OCI-LY7 (cell line): Measurements from ENCODE around the gene BROX. TPM values are rescaled to one million over a fixed set of nuclear protein-coding genes. Genes with fewer than 3 reads are reported as not detected.

ENCODE experiments used
- BruUV-seq: library from RNA; stranded (reverse); fragments of 400-500 nt; replicated peaks from 2 replicates; lab custom pipeline; 2021; lab: Mats Ljungman, UMichigan
- CTCF ChIA-PET: fragments of 300-600 bp; sonication (Branson Sonifier 250); formaldehyde crosslinking; loops from one replicate; lab custom pipeline; 2022; ENCODE audit warnings: antibody characterized with exemption; ENCODE audit not compliant: unreplicated experiment; lab: Charles Lee
- POLR2A ChIA-PET: fragments of 300-600 bp; sonication (Branson Sonifier 250); formaldehyde crosslinking; loops from one replicate; lab custom pipeline; 2022; ENCODE audit warnings: antibody characterized with exemption; lab: Charles Lee
- DNase-seq: peaks from one replicate; pipeline ENCODE4 v3.0.0-alpha.2; 2015; ENCODE audit warnings: low spot score
- H2AFZ ChIP-seq: fragments of 200-600 bp; sonication (generic), shearing (Covaris generic); 2 replicates; pipeline ENCODE4 v1.6.1; 2014; ENCODE audit warnings: mild to moderate bottlenecking, antibody characterized with exemption, low read length, moderate library complexity
- H3K27ac ChIP-seq: fragments of 200-600 bp; sonication (generic); 2 replicates; pipeline ENCODE4 v1.5.1; 2014; ENCODE audit warnings: mixed run types, low read depth, mild to moderate bottlenecking, moderate library complexity, low read length, inconsistent platforms; ENCODE audit not compliant: poor library complexity, severe bottlenecking
- H3K36me3 ChIP-seq: fragments of 200-600 bp; sonication (generic); 2 replicates; pipeline ENCODE4 v1.6.1; 2014; ENCODE audit warnings: mild to moderate bottlenecking, antibody characterized with exemption, low read length, moderate library complexity, mixed read lengths; ENCODE audit not compliant: insufficient read depth
- H3K4me1 ChIP-seq: fragments of 200-600 bp; sonication (generic); 2 replicates; pipeline ENCODE4 v1.5.1; 2014; ENCODE audit warnings: mild to moderate bottlenecking, low read length; ENCODE audit not compliant: insufficient read depth, poor library complexity, severe bottlenecking
- H3K4me2 ChIP-seq: fragments of 200-600 bp; sonication (generic); 2 replicates; pipeline ENCODE4 v1.6.1; 2014; ENCODE audit warnings: mild to moderate bottlenecking, low read length
- H3K4me3 ChIP-seq: fragments of 200-600 bp; sonication (generic); 2 replicates; pipeline ENCODE4 v1.5.1; 2014; ENCODE audit warnings: mild to moderate bottlenecking, low read depth, low read length; ENCODE audit not compliant: poor library complexity, severe bottlenecking
- H3K79me2 ChIP-seq: fragments of 200-600 bp; sonication (generic); 2 replicates; pipeline ENCODE4 v1.6.1; 2016; ENCODE audit warnings: low read depth, mild to moderate bottlenecking, low read length, moderate library complexity, mixed read lengths; ENCODE audit not compliant: insufficient read depth
- H3K9me2 ChIP-seq: fragments of 200-600 bp; sonication (generic); 2 replicates; pipeline ENCODE4 v1.6.1; 2016; ENCODE audit warnings: mild to moderate bottlenecking, low read length, mixed read lengths; ENCODE audit not compliant: insufficient read depth
- H3K9me3 ChIP-seq: fragments of 200-600 bp; sonication (generic); 2 replicates; pipeline ENCODE4 v1.6.1; 2014; ENCODE audit warnings: mild to moderate bottlenecking, mixed run types, low read length, mixed read lengths
- H4K20me1 ChIP-seq: fragments of 200-600 bp; sonication (generic); 2 replicates; pipeline ENCODE4 v1.6.1; 2014; ENCODE audit warnings: mild to moderate bottlenecking, antibody characterized with exemption, low read length, moderate library complexity, mixed read lengths; ENCODE audit not compliant: insufficient read depth
- CTCF ChIP-seq: fragments of 200-600 bp; sonication (generic); conservative IDR thresholded peaks from 2 replicates; pipeline ENCODE4 v1.5.1; 2014; ENCODE audit warnings: mild to moderate bottlenecking, antibody characterized with exemption, low read length, moderate library complexity, mixed read lengths
- EZH2phosphoT487 ChIP-seq: fragments of 200-600 bp; sonication (generic); IDR thresholded peaks from 2 replicates; pipeline ENCODE4 v1.6.1; 2018; ENCODE audit warnings: low read depth, borderline replicate concordance, mild to moderate bottlenecking, mixed run types, antibody characterized with exemption, low read length, moderate library complexity, mixed read lengths
- intact Hi-C: fragments of 100-400 bp; cut with micrococcal nuclease; formaldehyde crosslinking; loops from one replicate; pipeline ENCODE4 v1.10.0; 2022; ENCODE audit not compliant: unreplicated experiment
- total RNA-seq, 2 experiments: library from RNA; depleted of rRNA in 1 of 2; stranded (reverse); fragments of >200 nt in 1 of 2; shearing (Covaris generic) in 1 of 2; gene quantifications; 2 replicates each; pipeline ENCODE4 v1.2.3, GENCODE V29; 2014 to 2022

BROX gene
- total RNA-seq, 2 experiments from 2014 or later = 22.3 to 34.0 TPM

- TF ChIP-seq CTCF (no peak), EZH2phosphoT487 (no peak)
- Histone ChIP-seq H3K79me2 (no peaks in the 10 kb centered on the region), H2AFZ (no peak overlapping the region), H3K9me3 (no peaks in the 10 kb centered on the region), H3K4me2 (no peak overlapping the region), H3K27ac (no peak overlapping the region), H3K4me3 (no peak overlapping the region), H4K20me1 (no peaks in the 10 kb centered on the region), H3K4me1 (peaks cover 7% of the 10 kb centered on the region), H3K36me3 (no peaks in the 10 kb centered on the region), H3K9me2 (no peaks in the 10 kb centered on the region)
- DNase-seq = peak; percentile 44
- ChIA-PET POLR2A (interaction anchor here (0.6 to 1.5 kb wide), 11 partner anchors 10 to 1474 kb away, joined by 3 to 8 read pairs (median 4); no protein-coding TSS in a partner anchor), CTCF (no interaction called here)
- intact Hi-C loops = no loop called here
- no TSS peak for BruUV-seq
Measured at GRCh38 chr1:222750651-222751050, 38.3 kb downstream of the BROX start.

DNA sequence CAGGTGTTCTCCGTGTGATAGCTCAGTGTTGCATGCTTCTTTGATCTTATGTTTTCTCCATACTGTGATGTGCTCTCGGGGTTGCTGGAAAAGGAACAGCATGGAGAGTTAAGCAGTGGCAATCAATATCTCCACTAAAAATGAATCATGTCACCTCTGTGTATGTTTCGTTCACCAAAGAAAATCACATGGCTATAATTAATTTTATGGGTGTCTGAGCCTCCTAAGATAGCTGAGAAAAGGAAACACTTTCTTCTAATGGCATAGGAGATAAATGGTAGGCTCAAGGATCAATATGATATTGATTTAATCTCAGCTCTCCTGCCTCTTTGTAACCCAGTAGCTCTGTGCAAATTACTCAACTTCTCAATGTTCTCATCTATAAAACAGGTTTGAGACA lies 38.9 kb downstream of the BROX start:
- Histone ChIP-seq H3K4me1 (peaks cover 7% of the 10 kb centered on the region), H3K9me3 (no peaks in the 10 kb centered on the region), H4K20me1 (no peaks in the 10 kb centered on the region), H3K4me2 (no peak overlapping the region), H3K36me3 (no peaks in the 10 kb centered on the region), H3K9me2 (no peaks in the 10 kb centered on the region), H3K27ac (no peak overlapping the region), H2AFZ (no peak overlapping the region), H3K79me2 (no peaks in the 10 kb centered on the region), H3K4me3 (no peak overlapping the region)
- DNase-seq = no peak
- intact Hi-C loops = no loop called here
- no TSS peak for BruUV-seq
- ChIA-PET CTCF (no interaction called here), POLR2A (interaction anchor here (0.6 to 1.3 kb wide), 8 partner anchors 19 to 80 kb away, joined by 3 to 8 read pairs (median 4); no protein-coding TSS in a partner anchor)
- TF ChIP-seq EZH2phosphoT487 = no peak
- no peak for TF ChIP-seq CTCF

DNA sequence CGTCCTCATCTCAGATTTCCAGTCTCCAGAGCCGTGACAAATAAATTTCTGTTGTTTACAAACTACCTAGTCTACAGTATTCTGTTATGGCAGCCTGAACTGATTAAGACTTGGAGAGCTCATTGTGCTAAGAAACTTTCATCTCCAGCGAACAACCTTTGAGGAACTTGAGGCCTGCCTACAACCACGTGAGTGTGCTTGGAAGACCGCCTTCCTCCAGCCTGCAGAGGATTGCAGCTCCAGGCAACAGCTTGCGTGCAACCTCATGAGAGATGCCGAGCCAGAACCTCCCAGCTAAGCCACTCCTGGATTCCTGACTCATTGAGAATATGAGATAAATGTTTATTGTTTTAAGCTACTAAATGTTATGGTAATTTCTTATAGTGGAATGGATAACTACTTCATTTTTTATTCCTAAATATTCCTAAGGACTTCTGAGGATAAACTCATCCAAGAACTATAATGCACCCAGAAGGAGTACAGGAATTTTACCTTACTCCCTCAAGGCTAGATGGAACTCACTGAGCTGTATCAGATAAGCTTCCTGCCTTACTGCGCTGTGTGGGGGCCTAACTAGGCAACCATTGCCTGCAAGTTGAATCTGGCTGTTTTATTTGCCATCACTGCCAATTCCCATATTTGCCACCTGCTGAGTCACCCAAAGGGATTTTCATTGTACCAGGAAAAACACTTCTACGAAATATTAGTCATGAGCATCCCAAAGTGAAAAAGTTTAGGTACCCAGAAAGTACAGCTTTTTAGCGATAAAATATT lies 42.2 kb downstream of the BROX start:
- Histone ChIP-seq H3K9me3 (no peaks in the 10 kb centered on the region), H3K36me3 (no peaks in the 10 kb centered on the region), H3K9me2 (no peaks in the 10 kb centered on the region), H3K79me2 (no peaks in the 10 kb centered on the region), H3K27ac (no peak overlapping the region), H4K20me1 (no peaks in the 10 kb centered on the region), H3K4me2 (no peak overlapping the region), H3K4me1 (peaks cover 7% of the 10 kb centered on the region), H3K4me3 (no peak overlapping the region), H2AFZ (no peak overlapping the region)
- no peak for DNase-seq
- ChIA-PET POLR2A (interaction anchor here (0.6 to 1.2 kb wide), 2 partner anchors 11 to 451 kb away, joined by 3 to 4 read pairs; no protein-coding TSS in a partner anchor), CTCF (no interaction called here)
- intact Hi-C loops = no loop called here
- BruUV-seq = no TSS peak
- no peak for TF ChIP-seq EZH2phosphoT487
- TF ChIP-seq CTCF = no peak
